ENCODE results near the gene PCDHGA1. TPM values are rescaled to one million over a fixed set of nuclear protein-coding genes. Genes with fewer than 3 reads are reported as not detected.

Gene PCDHGA1
- total and polyA plus RNA-seq, 4 donors = 0.05 to 0.08 (median 0.05) TPM; not detected in 1

DNA sequence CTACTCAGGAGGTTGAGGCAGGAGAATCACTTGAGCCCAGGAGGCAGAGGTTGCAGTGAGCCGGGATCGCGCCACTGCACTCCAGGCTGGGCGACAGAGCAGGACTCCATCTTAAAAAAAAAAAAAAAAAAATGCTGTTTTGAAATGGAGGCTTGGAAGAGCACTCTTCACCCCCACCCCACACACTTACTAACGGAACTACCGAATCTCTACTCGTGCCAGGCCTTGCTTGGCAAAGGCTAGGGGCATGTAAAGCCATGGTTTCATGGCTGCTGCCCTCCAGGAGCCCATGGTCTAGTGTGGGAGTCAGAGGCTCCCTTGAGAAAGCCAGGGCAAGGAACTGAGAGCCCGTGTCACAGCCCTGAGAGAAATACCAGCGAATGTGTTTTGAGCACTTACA lies 179.8 kb downstream of the PCDHGA1 start:
- Histone ChIP-seq H3K9me3 (ENCODE audit: control insufficient read depth in 4 of 4, low read length in 3 of 4) (no peaks in the 10 kb centered on the region), H3K9ac (ENCODE audit: low read depth in 1 of 2, low read length in 2 of 2) (no peak overlapping the region), H3K4me1 (ENCODE audit: control insufficient read depth in 4 of 4, insufficient read depth in 4 of 4, low read length in 3 of 4) (peaks cover 4 to 20% (median 7%) of the 10 kb centered on the region in 4 donors), H3K27me3 (ENCODE audit: control insufficient read depth in 4 of 4, insufficient read depth in 4 of 4, low read length in 3 of 4) (no peaks in the 10 kb centered on the region), H3K27ac (ENCODE audit: low read depth in 1 of 2, low read length in 2 of 2) (peak overlapping the region in 1 of 2 donors; percentile 46), H3K36me3 (ENCODE audit: control insufficient read depth in 4 of 4, insufficient read depth in 3 of 4, low read depth in 1 of 4, low read length in 3 of 4) (peaks cover 0 to 8% (median under 1%) of the 10 kb centered on the region in 4 donors), H3K4me3 (ENCODE audit: low read depth in 1 of 3, low read length in 3 of 3) (no peak overlapping the region)
- no peak for DNase-seq (ENCODE audit: low spot score)
- TF ChIP-seq RXRA (IDR thresholded peaks at IDR 0.05) (no peak), EGR1 (IDR thresholded peaks at IDR 0.05; ENCODE audit: low read depth in 2 of 2) (no peak)
- WGBS = 92% methylated on average over 9 of the region's 9 CpGs

DNA sequence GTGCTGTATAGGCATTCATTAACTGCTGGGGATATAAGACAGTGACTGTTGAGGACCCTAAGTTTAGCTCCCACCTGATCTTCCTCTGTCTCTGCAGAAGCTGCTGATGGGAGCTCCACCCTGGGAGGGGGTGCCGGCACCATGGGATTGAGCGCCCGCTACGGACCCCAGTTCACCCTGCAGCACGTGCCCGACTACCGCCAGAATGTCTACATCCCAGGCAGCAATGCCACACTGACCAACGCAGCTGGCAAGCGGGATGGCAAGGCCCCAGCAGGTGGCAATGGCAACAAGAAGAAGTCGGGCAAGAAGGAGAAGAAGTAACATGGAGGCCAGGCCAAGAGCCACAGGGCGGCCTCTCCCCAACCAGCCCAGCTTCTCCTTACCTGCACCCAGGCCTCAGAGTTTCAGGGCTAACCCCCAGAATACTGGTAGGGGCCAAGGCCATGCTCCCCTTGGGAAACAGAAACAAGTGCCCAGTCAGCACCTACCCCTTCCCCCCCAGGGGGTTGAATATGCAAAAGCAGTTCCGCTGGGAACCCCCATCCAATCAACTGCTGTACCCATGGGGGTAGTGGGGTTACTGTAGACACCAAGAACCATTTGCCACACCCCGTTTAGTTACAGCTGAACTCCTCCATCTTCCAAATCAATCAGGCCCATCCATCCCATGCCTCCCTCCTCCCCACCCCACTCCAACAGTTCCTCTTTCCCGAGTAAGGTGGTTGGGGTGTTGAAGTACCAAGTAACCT lies 180.7 kb downstream of the PCDHGA1 start:
- no peak for DNase-seq (ENCODE audit: low spot score)
- 96% methylated on average over 14 of the region's 14 CpGs for WGBS
- TF ChIP-seq GABPA (IDR thresholded peaks at IDR 0.05 in 1 of 2, conservative IDR thresholded peaks at IDR 0.05 in 1 of 2) (no peak), YY1 (IDR thresholded peaks at IDR 0.05) (no peak), RAD21 (IDR thresholded peaks at IDR 0.05) (no peak), SP1 (IDR thresholded peaks at IDR 0.05) (no peak), HNF4A (conservative IDR thresholded peaks at IDR 0.05) (no peak), RXRA (IDR thresholded peaks at IDR 0.05) (no peak), FOXA1 (IDR thresholded peaks at IDR 0.05) (no peak), FOXA2 (IDR thresholded peaks at IDR 0.05) (no peak), HNF4G (IDR thresholded peaks at IDR 0.05) (no peak), JUND (IDR thresholded peaks at IDR 0.05) (no peak), EGR1 (IDR thresholded peaks at IDR 0.05; ENCODE audit: low read depth in 2 of 2) (no peak)
- TF ChIP-seq, protein P1, sequence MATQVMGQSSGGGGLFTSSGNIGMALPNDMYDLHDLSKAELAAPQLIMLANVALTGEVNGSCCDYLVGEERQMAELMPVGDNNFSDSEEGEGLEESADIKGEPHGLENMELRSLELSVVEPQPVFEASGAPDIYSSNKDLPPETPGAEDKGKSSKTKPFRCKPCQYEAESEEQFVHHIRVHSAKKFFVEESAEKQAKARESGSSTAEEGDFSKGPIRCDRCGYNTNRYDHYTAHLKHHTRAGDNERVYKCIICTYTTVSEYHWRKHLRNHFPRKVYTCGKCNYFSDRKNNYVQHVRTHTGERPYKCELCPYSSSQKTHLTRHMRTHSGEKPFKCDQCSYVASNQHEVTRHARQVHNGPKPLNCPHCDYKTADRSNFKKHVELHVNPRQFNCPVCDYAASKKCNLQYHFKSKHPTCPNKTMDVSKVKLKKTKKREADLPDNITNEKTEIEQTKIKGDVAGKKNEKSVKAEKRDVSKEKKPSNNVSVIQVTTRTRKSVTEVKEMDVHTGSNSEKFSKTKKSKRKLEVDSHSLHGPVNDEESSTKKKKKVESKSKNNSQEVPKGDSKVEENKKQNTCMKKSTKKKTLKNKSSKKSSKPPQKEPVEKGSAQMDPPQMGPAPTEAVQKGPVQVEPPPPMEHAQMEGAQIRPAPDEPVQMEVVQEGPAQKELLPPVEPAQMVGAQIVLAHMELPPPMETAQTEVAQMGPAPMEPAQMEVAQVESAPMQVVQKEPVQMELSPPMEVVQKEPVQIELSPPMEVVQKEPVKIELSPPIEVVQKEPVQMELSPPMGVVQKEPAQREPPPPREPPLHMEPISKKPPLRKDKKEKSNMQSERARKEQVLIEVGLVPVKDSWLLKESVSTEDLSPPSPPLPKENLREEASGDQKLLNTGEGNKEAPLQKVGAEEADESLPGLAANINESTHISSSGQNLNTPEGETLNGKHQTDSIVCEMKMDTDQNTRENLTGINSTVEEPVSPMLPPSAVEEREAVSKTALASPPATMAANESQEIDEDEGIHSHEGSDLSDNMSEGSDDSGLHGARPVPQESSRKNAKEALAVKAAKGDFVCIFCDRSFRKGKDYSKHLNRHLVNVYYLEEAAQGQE (IDR thresholded peaks at IDR 0.05) = no peak
- TF ChIP-seq, protein P2, sequence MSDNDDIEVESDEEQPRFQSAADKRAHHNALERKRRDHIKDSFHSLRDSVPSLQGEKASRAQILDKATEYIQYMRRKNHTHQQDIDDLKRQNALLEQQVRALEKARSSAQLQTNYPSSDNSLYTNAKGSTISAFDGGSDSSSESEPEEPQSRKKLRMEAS (IDR thresholded peaks at IDR 0.05) = no peak
- TF ChIP-seq, protein P3, sequence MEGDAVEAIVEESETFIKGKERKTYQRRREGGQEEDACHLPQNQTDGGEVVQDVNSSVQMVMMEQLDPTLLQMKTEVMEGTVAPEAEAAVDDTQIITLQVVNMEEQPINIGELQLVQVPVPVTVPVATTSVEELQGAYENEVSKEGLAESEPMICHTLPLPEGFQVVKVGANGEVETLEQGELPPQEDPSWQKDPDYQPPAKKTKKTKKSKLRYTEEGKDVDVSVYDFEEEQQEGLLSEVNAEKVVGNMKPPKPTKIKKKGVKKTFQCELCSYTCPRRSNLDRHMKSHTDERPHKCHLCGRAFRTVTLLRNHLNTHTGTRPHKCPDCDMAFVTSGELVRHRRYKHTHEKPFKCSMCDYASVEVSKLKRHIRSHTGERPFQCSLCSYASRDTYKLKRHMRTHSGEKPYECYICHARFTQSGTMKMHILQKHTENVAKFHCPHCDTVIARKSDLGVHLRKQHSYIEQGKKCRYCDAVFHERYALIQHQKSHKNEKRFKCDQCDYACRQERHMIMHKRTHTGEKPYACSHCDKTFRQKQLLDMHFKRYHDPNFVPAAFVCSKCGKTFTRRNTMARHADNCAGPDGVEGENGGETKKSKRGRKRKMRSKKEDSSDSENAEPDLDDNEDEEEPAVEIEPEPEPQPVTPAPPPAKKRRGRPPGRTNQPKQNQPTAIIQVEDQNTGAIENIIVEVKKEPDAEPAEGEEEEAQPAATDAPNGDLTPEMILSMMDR (IDR thresholded peaks at IDR 0.05; ENCODE audit: low read depth, low read length, missing input control) = no peak
- TF ChIP-seq, protein P4, sequence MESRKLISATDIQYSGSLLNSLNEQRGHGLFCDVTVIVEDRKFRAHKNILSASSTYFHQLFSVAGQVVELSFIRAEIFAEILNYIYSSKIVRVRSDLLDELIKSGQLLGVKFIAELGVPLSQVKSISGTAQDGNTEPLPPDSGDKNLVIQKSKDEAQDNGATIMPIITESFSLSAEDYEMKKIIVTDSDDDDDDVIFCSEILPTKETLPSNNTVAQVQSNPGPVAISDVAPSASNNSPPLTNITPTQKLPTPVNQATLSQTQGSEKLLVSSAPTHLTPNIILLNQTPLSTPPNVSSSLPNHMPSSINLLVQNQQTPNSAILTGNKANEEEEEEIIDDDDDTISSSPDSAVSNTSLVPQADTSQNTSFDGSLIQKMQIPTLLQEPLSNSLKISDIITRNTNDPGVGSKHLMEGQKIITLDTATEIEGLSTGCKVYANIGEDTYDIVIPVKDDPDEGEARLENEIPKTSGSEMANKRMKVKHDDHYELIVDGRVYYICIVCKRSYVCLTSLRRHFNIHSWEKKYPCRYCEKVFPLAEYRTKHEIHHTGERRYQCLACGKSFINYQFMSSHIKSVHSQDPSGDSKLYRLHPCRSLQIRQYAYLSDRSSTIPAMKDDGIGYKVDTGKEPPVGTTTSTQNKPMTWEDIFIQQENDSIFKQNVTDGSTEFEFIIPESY (IDR thresholded peaks at IDR 0.05) = no peak
- H3K27ac ChIP-seq (ENCODE audit: low read depth in 1 of 2, low read length in 2 of 2) = no peak overlapping the region
- no peak overlapping the region for H3K9ac ChIP-seq (ENCODE audit: low read depth in 1 of 2, low read length in 2 of 2)
- H3K9me3 ChIP-seq (ENCODE audit: control insufficient read depth in 4 of 4, low read length in 3 of 4) = no peaks in the 10 kb centered on the region
- peaks cover 0 to 11% (median 6%) of the 10 kb centered on the region in 4 donors for H3K36me3 ChIP-seq (ENCODE audit: control insufficient read depth in 4 of 4, insufficient read depth in 3 of 4, low read depth in 1 of 4, low read length in 3 of 4)
- H3K4me1 ChIP-seq (ENCODE audit: control insufficient read depth in 4 of 4, insufficient read depth in 4 of 4, low read length in 3 of 4) = peaks cover 4 to 20% (median 7%) of the 10 kb centered on the region in 4 donors
- no peaks in the 10 kb centered on the region for H3K27me3 ChIP-seq (ENCODE audit: control insufficient read depth in 4 of 4, insufficient read depth in 4 of 4, low read length in 3 of 4)
- H3K4me3 ChIP-seq (ENCODE audit: low read depth in 1 of 3, low read length in 3 of 3) = no peak overlapping the region

Measured in liver (tissue), 9 donors.